Jurkat, Clone E6-1 (cell line): ENCODE measurements around the gene GFI1.

Experiments
- DNase-seq: peaks from one replicate; pipeline ENCODE4 v3.0.0-alpha.2; 2011; ENCODE audit warnings: low read depth, low spot score
- H3K4me3 ChIP-seq: 2 replicates; pipeline ENCODE4 v1.5.1; 2011; ENCODE audit warnings: mild to moderate bottlenecking, low read length, control low read depth, moderate library complexity

GFI1 gene

GRCh38 chr1:92475029-92475428, 11.7 kb downstream of the GFI1 start:
- no peak overlapping the region for H3K4me3 ChIP-seq
- DNase-seq = no peak

GRCh38 chr1:92473781-92474495, 12.8 kb downstream of the GFI1 start:
- no peak for DNase-seq

GRCh38 chr1:92470216-92470615, 16.5 kb downstream of the GFI1 start:
- H3K4me3 ChIP-seq = no peak overlapping the region
- no peak for DNase-seq

More at GRCh38 chr1:92473781-92474495, 12.8 kb downstream of the GFI1 start:
- no peak overlapping the region for H3K4me3 ChIP-seq

GRCh38 chr1:92466683-92467352, 19.9 kb downstream of the GFI1 start:
- no peak overlapping the region for H3K4me3 ChIP-seq
- no peak for DNase-seq

- DNase-seq = no peak
- no peak overlapping the region for H3K4me3 ChIP-seq
These were observed 21.5 kb downstream of the GFI1 start for GRCh38 chr1:92465256-92465647.

- no peak overlapping the region for H3K4me3 ChIP-seq
These were observed 22.0 kb downstream of the GFI1 start for GRCh38 chr1:92464588-92465255.

GRCh38 chr1:92461364-92462097, 25.2 kb downstream of the GFI1 start:
- H3K4me3 ChIP-seq = no peak overlapping the region
- DNase-seq = peak; percentile 35

More at GRCh38 chr1:92464588-92465255, 22.0 kb downstream of the GFI1 start:
- no peak for DNase-seq

GRCh38 chr1:92459871-92460320, 26.8 kb downstream of the GFI1 start:
- H3K4me3 ChIP-seq = peak overlapping the region; percentile 14
- peak; percentile 57 for DNase-seq

- H3K4me3 ChIP-seq = no peak overlapping the region
- DNase-seq = no peak
These were observed 28.6 kb downstream of the GFI1 start for GRCh38 chr1:92458146-92458545.

GRCh38 chr1:92447976-92448375, 38.7 kb downstream of the GFI1 start:
- DNase-seq = no peak
- H3K4me3 ChIP-seq = no peak overlapping the region

- no peak overlapping the region for H3K4me3 ChIP-seq
- no peak for DNase-seq
These were observed 39.6 kb downstream of the GFI1 start for GRCh38 chr1:92447033-92447681.

GRCh38 chr1:92446546-92446945, 40.2 kb downstream of the GFI1 start:
- H3K4me3 ChIP-seq = no peak overlapping the region
- no peak for DNase-seq

GRCh38 chr1:92445865-92446264, 40.9 kb downstream of the GFI1 start:
- H3K4me3 ChIP-seq = no peak overlapping the region
- no peak for DNase-seq

GRCh38 chr1:92444351-92444750, 42.4 kb downstream of the GFI1 start:
- no peak overlapping the region for H3K4me3 ChIP-seq
- DNase-seq = no peak

- H3K4me3 ChIP-seq = no peak overlapping the region
- no peak for DNase-seq
These were observed 42.8 kb downstream of the GFI1 start for GRCh38 chr1:92443893-92444292.

- H3K4me3 ChIP-seq = no peak overlapping the region
- DNase-seq = no peak
These were observed 44.4 kb downstream of the GFI1 start for GRCh38 chr1:92442351-92442750.

GRCh38 chr1:92441697-92442342, 44.9 kb downstream of the GFI1 start:
- no peak overlapping the region for H3K4me3 ChIP-seq
- no peak for DNase-seq

GRCh38 chr1:92441316-92441696, 45.4 kb downstream of the GFI1 start:
- no peak overlapping the region for H3K4me3 ChIP-seq

GRCh38 chr1:92439291-92439690, 47.4 kb downstream of the GFI1 start:
- DNase-seq = no peak
- H3K4me3 ChIP-seq = no peak overlapping the region

More at GRCh38 chr1:92441316-92441696, 45.4 kb downstream of the GFI1 start:
- DNase-seq = no peak
